ENCODE data around the gene GREB1. TPM values are rescaled to one million over a fixed set of nuclear protein-coding genes. Genes with fewer than 3 reads are reported as not detected.

Gene GREB1
- total RNA-seq, 1 donor from 2014 or later = 0.17 TPM

DNA sequence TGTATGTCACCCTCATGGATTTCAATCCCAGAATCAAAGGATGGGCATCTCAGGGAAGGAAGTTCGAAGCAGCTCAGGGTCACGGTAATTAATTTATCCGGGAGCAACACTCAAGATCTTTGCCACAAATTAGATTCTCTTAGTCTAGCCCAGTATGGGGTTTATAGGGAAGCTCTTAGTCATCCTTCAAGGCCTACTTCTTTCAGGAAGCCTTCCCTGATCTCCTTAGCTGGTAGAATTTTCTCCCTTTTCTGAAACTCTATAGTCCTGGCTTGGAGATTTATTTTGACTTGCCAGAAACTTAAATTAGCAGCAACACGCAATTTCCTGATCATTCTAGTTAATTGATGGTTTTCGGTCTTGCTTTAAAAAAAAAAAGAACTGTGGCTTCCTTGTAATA lies 20.5 kb upstream of the GREB1 start:
- no peak for DNase-seq

DNA sequence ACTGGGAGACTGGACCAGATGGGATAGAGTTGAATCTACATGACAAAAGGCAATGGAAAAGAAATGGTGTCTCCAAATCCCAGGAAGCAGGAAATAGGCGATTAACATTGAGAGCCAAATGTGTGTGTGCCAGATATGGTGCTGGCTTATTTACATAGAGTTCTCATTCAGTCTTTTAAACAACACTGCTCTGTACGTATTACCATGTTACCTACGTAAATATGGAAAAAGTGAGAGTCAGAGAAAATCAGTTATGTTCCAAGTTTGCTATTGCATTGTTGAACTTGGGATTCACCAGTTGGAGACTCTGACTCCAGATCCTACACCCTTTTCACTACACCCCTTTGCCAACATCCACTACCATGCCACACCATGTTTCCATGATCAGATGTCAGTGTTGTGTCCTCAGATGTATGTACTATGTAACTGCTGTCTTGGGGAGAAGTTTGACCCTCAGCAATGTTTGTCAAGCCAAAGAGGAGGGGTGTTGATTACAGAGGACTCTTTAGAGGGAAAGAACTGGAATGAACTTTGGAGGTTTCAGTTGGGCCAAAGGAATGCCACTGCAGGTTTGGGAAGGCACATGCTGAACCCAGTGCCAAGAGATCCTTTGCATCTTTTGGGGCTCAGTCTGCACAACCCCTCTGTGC lies 19.6 kb upstream of the GREB1 start:
- DNase-seq = no peak

DNA sequence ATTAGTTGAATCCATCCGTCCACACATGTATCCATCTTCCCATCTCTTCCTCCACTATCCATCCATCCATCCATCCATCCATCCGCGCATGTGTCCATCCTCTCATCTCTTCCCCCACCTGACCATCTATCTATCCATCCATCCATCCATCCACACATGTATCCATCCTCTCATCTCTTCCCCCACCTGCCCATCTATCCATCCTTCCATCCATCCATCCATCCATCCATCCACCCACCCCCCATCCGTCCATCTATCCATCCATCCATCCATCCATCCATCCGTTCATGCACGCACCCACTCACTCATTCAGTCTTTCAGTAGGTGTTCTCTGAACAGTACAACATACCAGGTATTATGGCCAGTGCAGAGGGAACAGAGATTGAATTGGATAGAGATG lies 18.9 kb upstream of the GREB1 start:
- no peak for DNase-seq

DNA sequence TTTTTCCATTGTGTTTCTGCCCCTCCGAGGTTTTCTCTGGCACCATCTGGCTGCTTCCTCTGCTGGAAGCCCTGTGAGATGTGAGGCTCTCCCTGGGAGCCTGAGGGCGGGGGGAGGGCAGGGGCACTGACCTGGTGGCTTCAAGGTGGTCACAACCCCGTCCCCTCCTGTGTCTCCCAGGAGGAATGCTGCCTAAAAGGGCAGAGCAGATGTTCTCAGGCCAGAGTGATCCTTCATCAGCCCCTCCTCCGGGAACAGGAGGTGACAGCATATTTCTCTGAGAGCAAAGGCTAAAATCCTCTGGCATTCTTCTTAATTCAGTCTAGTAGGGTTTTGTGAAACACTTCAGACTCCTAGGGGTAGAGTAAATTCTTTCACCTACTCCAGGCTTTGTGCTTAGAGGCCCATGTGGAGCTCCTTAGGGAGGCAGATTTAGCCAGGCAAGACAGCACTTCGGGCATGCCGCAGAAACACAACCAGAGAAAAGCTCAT lies 18.3 kb upstream of the GREB1 start:
- DNase-seq = no peak

DNA sequence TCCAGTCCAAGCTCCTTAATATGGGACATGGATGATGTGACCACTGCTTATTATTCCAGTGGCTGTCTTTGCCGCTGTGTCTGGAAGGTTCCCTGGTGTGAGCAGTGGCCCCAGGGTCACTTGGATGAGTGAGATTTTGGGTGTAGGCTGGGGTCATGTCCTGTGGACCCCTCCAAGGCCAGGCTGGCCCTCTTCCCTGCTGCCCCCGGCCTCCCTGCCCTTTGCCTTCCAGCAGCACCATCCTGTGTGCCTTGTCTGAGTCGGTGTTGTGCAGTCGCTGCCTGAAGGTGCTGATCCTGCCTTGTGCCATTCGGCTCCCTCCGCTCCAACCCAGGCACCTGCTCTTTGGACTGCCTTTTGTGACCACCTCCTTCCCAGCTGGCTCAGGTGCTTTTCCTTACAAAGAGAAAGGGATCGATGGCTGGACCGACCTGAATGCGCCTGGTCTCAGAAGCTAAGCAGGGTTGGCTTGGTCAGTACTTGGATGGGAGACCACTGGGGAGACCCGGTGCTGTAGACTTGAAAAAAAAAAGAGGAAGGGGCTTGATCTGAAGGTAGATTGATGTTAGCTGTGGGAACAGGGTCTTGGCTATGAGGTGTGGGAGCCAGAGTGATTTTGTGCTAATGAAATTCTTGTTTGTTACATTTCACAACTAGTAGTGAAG lies 16.7 kb upstream of the GREB1 start:
- no peak for DNase-seq

DNA sequence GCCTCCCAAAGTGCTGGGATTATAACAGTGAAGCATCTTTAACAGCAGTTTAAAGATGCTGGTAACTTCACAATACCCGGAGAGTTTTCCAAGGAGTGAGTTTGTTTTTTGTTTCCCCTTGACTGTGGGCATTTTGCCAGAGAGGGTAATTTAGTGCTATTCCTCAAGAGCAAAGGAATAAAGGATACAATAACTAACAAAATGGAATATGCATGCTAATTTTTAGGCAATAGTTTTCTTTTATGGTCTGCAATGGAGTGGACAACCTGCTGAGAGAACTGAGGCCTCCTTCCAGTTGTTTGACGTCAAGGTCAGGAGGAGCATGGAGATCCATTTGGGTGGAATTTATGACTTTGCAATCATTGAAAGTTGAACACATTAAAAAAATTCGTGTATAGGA lies 15.9 kb upstream of the GREB1 start:
- DNase-seq = no peak

DNA sequence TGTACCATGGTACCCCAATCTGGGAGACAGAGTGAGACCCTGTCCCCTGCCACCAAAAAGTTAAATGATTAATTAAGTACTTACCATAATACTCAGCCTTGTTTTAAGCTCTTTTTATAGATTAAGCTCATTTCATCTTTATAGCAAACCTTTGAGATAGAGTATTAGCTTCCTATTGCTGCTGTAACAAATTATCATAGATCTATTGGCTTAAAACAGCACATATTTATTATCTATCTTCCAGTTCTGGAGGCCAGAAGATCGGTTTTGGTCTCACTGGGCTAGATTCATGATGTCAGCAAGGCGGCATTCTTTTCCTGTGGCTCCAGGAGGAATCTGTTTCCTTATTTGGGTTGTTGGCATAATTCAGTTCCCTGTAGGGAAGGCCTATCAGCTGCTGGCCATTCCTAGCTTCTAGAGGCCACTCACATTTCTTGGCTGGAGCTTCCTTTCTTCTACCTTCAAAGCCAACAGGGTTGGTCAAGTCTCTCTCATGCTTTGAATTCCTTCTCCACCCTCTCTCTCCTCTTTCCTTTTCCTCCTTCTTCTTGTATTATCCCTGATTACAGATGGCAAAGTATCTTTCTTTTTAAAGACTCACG lies 13.7 kb upstream of the GREB1 start:
- DNase-seq = no peak

DNA sequence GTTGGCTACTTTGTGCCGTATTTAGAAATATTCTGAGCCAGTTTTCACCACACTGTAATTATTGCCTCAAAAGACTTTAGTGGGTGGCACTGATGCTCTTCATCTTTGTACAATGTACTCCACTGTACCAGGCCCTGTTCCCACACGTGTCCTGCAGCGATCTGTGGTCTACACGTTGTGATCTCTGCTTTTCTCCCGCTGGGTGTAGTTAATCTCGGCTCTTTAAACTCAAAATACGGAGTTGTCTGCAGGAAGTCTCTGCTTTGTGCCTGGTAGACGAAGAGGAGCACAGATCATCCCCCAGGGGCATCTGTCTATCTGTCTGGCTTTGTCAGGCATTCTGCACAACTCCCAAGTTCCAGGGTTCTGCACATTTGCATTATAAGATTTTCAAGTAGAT lies 12.1 kb upstream of the GREB1 start:
- DNase-seq = no peak

DNA sequence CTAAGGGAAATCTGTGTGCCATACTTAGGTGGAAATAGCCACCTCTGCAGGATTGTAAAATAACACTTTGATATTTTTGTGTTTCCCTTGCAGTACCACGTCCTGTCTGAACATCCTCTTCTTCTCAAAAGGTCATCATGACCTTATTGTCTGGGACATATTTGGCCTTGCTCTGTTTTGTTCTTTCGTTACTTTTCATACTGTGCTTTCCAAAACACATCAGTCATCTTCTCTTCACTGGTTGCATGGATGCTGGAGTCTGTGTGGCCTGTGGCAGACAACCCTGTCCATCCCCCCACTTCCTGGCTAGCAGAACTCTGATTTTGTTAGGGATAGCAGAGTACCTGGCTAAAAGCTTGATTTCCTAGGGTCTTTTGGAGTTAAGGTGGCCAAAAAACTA lies 9.4 kb upstream of the GREB1 start:
- DNase-seq = no peak

DNA sequence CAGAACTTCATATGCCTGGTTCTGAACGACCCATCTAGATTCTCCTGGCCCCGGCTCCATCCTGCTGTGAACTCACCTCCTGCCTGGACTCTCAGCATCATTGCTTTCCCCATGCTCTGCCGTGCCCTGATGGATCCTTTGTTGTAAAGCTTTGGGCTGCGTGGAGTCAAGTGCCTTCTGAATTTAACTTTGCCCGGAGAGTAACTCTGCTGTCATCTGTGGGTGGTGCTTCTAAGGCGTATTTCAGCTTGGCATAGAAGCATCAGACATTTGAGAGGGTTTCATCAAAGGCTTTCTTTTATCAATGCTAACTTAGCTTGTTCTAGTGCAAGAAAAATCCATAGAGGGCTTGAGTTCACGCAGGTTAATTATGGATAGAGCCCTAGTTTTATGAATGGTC lies 8.1 kb upstream of the GREB1 start:
- no peak for DNase-seq

DNA sequence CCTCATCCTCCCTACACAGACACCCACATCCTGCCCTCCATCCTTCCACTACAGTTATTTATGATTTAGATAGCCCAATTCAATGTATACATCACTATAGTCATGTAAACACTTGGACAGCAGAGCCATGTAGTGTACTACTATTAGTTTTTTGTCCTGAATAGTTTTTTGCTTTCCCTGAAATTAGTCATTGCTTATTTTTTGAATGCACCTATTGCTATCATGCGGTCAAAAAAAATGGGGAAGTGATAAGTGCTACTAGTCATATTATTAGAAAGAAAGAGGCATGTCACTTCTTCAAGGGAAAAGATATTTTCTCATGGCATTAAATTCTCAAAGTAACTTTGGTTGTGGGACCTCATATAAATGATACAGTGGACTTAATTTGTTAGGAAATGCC lies 6.8 kb upstream of the GREB1 start:
- no peak for DNase-seq

DNA sequence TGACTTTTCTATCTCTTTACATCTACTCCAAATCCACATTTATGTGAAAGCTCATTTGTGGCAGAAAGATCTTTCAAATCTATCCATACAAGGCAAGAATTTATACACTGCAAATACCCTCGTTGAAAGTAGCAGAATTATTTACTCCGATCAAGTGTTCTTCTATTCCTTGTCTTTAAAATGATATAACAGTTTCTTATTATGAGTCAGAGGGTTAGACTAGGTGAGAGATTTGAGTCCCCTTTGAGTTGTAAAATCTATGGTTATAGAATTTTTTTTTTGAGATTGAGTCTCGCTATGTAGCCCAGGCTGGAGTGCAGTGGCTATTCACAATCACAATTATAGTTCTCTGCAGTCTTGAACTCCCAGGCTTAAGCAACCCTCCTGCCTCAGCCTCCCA lies 5.6 kb upstream of the GREB1 start:
- no peak for DNase-seq

DNA sequence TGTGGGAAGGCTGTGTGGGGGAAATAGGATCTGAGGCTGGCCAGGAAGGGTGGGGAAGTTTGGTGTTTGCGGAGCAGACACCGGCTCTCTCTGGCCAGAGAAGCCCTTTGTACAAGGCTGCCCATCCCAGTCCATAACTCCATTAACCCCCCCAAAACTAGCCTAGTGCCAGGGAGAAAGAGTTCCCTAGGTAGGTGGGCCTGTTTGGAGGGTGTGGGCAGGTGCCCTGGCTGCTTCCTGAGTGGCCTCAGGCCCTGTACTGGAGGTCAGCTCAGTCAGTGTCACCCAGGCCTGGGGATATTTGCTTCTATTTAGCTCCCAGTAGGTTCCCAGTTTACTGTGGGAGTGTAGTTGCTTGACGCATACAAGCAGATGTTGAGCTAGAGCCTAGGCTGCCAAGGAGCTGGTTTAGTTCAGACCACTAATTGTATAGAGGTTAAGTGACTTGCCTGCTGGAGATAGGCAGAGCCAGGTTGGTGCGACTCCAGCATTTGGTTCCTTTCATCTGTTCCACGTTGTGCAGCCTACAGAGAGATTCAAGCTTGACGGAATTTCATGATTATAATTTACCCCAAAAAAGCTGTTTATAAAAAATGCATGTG lies 2.9 kb upstream of the GREB1 start:
- DNase-seq = no peak

DNA sequence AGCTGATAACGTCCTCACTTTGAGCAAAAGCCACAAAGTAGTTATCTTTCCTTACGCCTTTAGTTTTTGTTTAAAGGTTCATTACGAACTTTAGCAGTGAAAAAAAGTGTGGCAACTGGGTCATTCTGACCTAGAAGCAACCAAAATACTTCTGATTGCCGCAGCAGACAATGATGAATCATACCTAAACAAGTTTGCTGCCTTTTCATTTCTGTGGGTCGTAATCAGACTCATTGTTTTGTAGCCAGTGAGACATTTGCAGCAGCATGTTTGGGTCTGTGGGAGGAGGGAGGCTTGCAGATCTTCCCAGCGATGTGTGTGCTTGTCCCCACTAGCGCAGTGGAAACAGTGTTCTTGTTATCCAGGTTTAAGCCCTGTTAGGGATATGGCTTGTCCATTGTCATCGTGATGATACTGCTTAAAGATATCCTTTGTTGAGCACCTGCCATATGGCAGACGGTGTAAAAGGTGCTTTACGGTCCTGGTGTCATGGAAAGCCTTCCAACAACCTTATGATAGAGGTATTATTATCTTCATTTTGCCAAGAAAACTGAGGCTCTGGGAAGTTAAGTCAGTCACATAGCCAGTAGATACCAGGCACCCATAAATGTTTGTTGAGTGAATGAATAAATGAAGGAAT lies 1.3 kb upstream of the GREB1 start:
- DNase-seq = no peak

DNA sequence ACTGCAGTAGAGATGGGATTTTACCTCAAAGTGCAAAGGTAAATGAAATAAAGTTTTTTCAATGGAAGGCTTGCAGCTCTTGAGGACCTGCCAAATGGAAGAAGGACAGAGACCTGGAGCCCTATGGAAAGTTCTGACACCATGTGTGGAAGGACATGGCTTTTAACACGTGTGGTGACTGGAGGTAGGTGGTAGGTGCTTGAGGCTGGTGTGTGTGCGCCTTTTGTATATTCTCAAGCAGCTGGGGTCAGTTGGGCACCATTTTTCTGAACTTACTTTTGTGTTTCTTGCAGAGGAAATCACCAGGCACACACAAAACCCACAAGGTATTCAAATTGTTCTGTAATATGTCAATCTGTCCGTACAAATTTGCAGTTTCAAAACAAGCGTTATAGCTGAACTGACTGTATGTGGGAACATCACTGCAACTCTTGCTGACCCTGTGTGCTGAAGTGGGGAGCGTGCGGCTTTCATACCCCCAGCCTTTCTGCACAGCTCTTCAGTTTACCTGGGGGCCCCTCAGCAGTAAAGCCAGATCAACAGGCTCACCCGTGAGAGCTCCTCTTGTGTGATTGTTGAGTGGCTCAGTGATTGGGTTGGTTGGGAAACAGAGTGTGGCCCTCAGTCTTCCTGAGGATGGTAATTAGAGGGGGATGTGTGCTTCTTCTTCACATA lies 363 bp downstream of the GREB1 start:
- no peak for DNase-seq

DNA sequence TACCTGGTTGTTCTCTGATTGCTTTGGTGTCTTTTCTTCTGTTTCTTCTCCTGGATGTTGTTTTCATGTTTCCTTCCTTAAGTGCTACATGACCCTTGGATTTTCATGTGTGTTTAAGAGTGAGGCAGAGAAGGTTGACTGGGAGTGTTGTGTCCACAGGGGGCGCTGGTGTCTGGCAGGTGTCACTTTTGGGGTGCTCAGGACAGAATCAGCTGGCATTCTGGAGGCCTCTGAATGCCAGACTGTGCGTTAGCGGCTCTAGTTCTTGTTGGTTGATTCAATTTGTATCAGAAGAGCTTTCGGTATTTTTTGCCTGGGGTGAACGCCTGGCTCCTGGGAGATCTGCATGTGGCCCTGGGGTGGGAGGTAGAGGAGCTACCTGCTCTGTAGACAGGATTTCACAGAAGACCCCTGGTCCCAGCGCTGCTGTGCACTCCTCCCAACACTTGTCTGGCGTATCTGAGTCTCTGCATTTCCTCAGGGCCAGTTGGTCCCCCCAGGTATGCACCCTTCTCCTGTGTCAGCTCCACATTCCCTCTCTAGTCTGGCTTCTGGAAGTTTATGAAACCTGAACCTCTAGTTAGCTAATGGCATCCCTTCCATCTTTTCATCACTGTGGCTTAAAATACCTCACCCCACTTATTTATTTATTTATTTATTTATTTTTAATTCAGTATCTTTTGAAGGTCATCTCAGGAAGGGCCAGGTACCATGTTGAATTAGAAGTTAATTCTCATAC lies 1.1 kb downstream of the GREB1 start:
- DNase-seq = no peak

DNA sequence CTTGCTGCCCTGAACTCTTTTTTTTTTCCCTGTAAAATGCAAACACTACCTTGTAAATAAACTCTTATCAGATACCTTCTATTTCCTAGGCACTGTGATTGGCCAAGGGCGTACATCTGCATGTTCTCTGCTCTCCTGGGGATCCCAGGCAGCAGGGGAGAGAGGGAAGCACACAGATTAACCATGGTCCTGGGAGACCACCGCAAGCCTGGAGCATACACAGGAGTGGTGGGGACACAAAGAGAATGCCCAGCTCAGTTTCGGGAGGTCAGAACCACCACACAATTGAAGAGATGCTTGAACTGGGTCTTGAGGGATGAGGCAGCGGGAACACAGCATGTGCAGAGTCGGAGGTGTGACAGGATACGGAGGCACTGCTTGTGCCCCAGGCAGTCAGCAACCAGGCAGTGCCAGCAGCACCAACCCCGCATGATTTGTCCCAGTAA lies 2.1 kb downstream of the GREB1 start:
- no peak for DNase-seq

DNA sequence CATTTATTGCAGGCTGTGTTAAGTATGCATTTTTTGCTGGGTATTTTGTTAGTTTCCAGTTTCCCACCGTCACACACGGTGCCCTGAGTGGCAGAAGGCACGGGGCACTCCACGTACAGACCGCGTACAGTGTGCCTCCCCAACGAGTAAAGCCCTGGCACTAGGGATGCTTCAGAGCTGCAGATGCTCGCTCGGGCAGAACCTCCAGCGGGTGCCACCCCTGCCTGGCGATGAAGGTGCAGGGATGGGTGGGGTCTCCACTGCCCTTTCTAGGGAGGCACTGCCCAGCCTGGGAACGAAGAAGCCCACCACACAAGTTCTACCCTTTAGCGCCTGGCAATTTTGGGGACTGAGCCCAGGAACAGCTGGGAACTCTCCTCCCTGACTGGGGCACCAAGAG lies 4.1 kb downstream of the GREB1 start:
- no peak for DNase-seq

DNA sequence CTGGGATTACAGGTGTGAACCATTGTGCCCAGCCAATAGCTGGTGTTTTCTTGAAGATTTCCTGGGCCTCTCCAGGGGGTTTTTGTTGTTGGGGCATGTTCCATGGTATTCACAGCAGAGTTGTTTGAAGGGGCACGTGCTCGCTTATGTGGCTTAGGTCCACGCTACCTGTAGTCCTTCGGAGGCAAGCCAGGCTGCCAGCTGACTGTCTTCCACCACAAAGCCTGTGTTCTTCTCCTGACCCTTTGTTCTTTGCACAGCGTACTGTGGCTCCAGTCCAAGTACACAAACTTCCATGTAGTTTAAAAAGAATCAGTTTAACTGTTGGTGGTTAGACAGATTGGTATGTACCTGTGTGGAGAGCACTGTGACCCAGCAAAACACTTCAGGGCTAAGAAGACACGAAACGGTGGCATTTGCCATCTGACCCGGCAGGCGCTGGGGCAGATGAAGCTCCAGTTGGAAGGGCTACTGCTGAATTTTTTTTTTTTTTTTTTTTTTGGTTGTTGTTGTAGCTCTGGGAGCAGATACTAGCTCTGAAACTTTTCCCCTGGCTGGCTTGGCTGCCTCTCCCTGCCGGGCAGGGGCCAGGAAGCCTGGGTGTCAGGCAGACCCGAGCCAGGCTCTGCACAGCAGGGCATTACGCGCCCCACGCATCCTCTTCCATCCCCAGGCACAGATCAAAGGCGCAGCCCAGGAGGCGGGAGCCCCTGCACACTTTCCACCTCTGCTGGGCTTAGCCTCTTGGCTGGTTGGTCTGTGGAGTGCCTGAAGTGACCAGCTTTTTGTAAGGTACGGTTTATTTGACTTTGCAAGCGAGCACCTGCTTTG lies 5.7 kb downstream of the GREB1 start:
- no peak for DNase-seq

DNA sequence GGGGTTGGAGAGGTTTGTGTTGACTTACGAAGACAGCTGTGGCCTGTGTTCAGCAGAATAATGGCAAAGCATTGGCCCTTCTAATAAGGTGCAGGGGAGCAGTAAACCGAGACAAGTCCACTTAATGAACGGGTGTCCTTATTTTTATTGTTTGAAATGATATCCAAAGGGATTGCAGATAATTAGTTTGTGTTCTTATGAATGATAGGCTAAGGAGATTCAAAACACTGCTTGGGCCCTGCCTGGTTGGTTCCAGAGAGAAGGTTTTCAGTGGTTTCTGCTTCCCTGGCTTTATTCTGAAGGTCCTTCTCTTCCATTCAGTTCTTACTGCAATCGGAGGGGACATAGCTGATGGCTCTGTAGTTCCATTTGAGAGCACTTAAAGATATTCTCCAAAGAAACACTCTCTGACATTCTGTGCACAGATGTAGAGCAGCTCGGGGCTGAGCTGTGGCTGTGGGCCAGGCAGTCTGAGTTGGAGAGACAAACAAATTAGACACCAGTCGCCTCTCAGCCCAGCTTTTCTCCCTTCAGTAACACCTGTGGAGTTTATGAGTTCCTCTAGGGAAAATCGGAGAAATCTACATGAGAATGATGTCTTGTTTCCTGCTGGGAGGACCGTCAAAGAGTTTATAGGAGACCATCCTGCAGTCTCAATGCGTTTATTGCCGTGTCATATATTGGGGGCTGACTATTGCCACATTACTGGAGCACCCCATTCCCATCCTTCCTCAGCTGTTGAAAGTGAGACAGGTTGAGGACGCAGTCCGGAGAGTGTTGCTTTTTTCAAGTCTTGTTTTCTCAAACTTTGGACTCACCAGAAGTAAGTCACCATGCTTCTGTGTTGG lies 6.5 kb downstream of the GREB1 start:
- DNase-seq = no peak
